ENCODE data around the gene AFP.

Gene AFP

DNA sequence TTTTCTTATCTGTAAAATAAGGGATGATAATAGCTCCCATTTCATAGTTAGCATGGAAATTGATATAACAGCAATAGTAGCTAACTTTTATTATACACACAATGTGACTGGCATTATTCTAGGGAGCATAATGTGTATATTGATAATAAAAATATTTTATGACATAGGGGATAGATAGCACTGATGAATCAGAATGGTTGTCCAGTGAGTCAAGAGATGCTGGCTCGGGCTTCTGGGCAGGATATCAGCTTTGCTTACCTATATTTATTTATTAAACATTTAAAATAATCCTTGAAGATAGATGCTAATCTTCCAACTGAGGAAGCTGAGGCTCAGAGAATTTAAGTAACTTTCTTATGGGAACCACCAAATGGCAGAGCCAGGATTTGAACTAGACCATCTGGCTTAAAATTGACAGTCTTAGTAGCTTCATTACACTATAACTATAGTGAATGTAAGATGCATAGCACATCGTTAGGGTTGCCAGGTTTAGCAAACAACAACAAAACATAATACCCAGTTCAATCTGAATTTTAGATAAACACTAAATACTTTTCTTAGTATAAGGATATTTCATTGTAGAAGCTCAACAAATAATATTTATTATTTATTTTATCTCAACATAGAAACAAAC lies 2.7 kb downstream of the AFP start:
- no peak for DNase-seq (ENCODE audit: low read depth in 3 of 3)

DNA sequence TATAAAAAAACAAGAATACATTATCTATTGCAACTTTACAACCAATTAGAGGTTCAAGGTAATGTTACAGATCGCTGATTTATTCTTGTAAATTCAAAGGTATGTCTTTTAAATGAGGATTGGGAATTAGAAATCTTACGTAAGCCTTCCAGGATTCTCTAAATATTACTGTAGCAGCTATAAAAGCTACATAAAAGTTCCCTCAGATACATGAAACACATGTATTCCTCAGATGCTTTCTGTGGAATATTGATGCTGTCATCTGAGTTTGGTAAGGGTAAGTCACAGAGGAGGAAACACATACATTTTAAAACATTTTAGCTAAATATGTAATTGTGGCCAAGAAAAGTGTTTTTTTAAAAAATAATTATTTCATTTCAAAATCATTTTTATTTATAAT lies 3.4 kb downstream of the AFP start:
- DNase-seq (ENCODE audit: low read depth in 3 of 3), result no peak

DNA sequence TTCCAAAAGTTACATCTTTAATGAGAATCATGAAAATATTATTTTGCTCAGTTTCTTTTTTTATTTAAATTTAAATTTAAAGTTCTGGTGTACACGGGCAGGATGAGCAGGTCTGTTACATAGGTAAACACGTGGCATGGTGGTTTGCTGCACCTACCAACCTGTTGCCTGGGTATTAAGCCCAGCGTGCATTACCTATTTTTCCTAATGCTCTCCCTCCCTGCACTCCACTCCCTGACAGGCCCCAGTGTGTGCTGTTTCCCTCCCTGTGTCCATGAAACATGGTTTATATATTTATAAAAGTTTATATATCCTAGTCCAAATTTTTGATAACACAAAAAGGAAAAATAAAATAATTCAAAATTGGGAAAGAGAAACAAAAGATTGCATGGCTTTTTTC lies 4.0 kb downstream of the AFP start:
- no peak for DNase-seq (ENCODE audit: low read depth in 3 of 3)

DNA sequence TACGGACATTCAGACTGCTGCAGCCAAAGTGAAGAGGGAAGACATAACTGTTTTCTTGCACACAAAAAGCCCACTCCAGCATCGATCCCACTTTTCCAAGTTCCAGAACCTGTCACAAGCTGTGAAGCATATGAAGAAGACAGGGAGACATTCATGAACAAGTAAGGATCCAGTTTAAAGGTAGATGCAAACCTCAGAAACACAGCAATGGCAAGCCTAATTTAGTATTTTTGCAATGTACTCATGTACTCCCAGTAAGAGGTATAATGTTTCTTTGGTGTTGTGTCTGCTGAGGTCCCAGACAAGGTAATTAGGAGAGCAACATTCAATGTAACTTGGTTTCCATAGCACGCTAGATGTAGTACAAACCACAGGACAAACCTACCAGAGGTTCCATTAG lies 4.6 kb downstream of the AFP start:
- DNase-seq (ENCODE audit: low read depth in 3 of 3), result no peak

DNA sequence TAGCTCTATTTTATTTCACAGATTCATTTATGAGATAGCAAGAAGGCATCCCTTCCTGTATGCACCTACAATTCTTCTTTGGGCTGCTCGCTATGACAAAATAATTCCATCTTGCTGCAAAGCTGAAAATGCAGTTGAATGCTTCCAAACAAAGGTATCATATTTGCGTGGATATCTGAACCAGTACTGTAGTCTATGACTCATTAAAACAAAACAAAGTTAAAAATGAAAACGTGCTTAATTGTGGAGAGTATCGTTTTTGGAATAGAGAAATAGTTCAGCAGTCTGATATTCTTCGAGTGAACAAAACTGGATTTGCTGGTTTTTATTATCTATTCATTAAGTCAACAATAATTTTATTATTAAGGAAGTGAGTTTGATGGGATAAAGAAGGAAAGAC lies 6.3 kb downstream of the AFP start:
- DNase-seq (ENCODE audit: low read depth in 3 of 3), result no peak

DNA sequence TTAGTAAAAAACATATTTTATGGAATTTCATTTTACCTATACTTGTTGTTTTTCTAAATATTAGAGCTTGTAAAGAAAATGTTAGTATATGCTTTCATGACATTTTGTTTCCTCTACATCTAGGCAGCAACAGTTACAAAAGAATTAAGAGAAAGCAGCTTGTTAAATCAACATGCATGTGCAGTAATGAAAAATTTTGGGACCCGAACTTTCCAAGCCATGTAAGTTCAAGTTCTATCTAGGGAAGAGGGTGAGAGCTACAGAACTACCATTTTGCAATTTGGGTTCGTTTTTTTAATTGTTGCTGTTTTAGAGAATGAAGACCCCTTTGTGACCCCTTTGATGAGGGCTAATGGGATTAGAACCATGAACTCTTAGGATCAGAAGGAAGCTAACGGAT lies 7.2 kb downstream of the AFP start:
- no peak for DNase-seq (ENCODE audit: low read depth in 3 of 3)

DNA sequence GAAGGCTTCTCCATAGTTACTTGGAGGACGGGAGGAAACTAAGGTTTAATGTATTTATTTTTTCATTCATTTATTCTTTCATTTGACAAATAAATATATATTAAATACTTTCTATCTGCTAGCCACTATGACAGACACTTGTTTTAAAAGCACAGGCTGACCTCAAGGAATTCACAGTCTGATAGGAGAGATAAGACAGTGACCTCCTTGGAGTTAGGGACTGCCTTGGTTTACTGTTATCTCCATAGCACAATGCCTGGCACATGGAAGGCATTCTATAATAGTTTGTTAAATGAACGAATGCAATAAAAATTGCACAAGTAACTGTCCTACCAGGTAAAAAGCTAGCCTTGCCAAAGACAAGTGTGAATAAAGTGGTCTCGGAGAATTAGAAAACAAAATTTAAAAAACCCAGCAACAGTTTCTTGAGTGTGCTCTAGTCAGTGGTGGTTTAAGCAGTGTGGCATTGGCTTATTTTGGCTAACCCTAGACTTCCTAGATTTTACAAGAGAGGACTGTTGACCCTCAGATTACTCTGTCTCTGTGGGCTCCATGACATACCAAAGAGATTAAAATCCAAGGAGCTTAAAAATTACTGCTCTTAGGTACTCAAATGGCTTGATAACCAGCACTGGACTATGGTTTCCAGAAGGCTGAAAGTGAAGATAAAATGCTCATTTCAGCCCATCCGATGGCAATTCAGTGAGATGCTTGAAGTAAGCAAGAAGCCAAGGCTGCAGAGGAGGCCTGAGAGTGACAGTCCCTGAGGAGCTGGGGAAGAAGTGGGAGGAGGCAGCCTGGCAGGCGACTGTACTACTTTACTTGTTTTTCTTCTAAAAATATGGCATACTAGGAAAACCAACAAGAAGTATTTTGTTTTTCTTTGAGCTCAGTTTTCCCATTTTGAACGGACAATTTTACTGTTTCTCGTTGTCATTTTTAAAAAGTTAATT lies 9.6 kb downstream of the AFP start:
- no peak for DNase-seq (ENCODE audit: low read depth in 3 of 3)

DNA sequence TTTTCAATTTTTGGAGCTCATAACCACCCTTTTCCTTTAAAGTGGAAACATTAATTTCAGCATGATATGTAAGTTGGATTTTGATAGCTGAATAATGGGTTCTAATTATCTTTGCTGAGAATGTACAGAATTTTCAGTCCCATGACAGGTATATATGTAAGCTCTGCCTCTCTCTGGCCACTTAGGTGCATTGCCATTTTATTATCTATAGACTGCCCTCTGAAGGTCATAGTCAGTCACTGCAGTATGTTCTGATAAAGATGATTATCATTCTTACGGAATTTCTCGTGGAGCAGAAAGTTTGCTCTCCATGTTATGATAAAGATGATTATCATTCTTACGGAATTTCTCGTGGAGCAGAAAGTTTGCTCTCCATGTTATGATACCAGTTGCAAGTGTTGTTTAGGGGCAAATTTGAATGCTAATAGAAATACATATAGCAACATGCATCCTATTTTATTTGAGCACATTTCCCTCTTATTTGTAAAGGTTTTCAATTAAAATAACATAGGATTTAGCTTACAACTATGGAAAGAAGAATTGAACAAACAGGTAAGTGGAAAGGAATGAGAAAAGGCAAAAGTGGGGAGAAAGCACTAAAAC lies 10.4 kb downstream of the AFP start:
- DNase-seq (ENCODE audit: low read depth in 3 of 3), result no peak

DNA sequence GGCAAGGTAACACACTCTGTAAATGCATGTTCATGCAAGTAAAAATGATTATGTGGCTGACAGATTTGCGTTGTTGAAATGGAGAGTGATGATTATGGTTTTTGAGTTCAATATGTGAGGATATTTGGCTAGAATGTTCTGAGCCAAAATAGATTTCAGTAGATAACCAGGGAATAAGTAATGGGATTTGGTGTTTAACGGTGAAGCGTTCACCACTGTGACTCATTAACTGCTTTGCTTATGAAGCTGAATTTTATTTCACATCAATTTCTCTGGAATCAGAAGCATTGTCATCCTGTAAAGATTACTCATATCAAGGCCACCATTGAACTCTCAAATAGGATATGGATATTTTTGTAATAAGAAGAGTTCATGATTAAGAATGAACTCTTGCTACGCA lies 11.7 kb downstream of the AFP start:
- no peak for DNase-seq (ENCODE audit: low read depth in 3 of 3)

DNA sequence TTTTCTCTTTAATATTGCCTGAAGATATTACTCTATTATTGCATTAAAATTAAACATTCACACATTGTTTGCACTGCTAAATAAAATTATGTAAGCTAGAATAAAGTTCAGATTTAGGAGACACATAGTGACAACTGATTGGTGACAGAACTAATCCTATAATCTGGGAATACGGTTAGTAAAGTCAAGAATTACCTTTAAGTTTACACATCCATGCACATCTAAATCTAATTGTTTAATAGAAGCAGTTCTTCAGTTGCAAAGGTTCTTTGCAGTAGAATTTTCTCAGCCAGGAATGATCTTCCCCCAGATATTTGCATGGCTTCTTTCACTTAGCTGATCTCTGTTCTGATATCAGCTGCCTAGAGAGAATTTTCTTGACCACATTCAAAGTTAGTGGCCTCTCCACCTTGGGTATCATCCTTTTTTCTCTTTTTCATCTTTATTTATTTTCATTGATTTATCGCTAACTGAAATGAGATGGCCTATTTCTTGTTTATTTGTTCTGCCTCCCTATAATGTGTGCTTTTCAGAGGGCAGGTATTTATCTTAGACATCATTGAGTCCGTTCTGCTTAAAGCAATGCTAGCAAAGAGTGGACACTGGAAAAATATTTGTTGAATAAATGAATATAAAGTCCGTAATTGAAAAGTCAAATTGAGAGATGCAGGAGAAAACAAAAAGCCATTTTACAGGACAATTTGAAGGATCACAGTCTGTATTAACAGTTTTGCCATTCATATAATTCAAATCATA lies 12.6 kb downstream of the AFP start:
- DNase-seq (ENCODE audit: low read depth in 3 of 3), result no peak

DNA sequence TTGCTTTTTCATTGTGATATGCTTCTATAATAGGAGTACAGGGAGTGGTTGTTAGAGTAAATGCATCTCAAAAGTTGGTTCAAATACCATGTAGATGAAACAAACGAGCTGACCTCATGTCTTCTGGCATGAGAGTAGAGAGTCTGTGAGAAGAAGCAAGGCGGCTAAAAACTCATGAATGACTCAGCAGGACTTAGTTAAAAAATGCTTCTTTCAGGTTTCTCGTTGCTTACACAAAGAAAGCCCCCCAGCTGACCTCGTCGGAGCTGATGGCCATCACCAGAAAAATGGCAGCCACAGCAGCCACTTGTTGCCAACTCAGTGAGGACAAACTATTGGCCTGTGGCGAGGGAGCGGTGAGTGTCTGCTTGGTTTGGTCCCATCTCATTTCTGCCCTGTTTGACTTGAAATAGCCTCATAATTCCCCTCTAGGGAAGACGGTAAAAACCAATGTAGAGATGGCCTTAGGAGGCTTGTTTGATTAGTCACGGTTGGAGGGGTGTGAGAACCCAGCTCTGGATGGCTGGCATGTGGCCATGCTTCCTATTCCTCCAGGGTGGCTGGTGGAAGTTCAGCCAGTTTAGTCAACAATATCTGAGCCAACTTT lies 14.5 kb downstream of the AFP start:
- DNase-seq (ENCODE audit: low read depth in 3 of 3), result no peak

DNA sequence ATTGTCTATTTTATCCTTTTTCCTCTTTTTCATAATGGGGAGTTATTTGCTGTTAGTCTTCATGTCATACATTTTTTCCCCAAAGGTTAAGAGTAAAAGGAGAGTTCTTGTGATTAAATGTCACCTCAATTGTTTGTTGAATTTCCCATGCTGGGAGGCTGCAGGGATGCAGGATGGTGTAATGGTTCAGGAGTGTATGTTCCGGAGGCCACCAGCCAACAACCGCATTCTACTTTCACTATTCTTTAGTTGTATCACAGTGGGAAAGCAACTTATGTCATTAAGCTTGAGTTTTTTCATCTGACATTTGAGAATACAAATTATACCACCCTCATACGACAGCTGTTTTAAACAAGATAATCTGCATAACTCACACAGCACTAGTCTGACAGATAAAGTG lies 15.4 kb downstream of the AFP start:
- DNase-seq (ENCODE audit: low read depth in 3 of 3), result no peak

DNA sequence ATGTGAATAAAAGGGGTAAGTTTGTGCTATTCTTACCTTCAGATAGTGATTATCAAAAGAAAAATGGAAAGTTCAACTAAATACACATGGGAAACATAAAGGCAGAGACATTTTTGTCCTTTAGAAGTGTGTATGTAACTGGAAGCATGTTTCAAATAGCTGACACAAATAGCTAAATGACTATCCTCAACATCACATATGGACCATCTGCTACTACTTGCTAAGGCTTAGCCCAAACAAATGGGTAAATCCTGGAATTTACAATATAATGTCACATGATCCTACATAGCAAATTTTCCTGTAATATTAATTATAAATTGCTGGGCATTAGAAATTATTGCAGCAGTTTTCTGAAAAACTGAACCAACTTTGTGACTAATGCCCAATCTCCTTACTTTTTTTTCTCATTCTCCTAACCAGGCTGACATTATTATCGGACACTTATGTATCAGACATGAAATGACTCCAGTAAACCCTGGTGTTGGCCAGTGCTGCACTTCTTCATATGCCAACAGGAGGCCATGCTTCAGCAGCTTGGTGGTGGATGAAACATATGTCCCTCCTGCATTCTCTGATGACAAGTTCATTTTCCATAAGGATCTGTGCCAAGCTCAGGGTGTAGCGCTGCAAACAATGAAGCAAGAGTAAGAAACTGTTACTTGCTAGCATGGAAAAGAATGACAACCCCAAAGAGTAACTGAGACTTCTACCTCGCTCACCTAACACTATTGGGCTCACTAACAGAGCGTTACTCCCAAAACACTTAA lies 16.1 kb downstream of the AFP start:
- DNase-seq (ENCODE audit: low read depth in 3 of 3), result no peak

DNA sequence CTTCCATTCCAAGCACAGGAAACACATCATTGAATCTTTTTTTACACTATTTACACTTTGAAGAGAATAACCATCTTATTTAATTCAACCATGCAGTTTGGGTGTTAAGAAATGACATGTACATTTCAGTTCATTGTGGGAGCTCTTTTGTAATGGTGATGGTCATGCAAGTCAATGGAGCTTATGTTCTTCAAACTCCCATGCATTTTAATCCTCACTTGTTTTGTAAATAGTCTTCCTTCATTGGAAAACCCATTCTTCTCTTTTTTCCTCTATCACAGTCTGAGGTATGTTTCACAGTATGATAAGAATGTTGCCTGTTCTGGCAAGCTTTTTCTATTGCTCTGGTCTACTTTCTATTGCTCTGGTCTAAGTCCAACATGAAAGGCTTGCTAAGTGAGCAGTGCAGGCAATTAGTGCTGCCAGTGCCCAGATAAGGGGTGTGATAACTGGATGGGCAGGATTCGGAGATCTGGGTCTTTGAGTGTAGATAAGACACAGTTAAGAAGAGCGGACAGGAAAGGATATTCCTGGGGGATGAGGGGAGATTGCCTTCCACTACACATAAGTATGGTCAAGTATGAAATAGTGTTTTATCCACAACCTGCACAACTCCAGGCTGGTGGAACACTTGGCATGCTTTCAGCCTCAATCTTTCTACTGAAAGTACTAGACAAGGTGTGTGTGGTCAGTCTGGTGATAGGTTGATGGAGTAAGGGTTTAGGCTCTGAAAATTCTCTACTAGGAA lies 17.1 kb downstream of the AFP start:
- DNase-seq (ENCODE audit: low read depth in 3 of 3), result no peak

DNA sequence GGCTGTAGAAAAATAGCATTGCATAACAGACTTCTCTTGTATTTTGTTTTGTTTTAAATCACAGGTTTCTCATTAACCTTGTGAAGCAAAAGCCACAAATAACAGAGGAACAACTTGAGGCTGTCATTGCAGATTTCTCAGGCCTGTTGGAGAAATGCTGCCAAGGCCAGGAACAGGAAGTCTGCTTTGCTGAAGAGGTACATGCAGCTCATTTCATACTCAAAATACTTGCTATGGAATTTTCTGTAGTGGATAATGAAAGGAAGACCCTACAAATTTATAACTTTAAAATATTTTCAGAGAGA lies 17.6 kb downstream of the AFP start:
- DNase-seq (ENCODE audit: low read depth in 3 of 3), result no peak

DNA sequence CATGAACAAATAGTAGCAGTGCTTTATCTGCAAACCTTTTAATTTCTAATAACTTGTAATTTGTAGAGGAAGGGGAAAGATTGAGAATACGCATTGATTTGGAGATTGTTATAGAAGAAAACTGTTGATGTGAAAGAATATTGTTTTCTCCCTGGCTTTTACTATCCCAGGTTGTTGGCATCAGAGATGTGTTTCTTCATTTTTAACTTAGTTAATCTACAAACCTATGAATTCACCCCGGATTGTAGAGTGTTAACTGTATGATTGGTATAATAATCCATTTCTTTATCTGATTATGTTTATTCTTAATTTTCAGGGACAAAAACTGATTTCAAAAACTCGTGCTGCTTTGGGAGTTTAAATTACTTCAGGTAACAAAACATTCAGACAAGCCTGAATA lies 18.9 kb downstream of the AFP start:
- DNase-seq (ENCODE audit: low read depth in 3 of 3), result no peak

DNA sequence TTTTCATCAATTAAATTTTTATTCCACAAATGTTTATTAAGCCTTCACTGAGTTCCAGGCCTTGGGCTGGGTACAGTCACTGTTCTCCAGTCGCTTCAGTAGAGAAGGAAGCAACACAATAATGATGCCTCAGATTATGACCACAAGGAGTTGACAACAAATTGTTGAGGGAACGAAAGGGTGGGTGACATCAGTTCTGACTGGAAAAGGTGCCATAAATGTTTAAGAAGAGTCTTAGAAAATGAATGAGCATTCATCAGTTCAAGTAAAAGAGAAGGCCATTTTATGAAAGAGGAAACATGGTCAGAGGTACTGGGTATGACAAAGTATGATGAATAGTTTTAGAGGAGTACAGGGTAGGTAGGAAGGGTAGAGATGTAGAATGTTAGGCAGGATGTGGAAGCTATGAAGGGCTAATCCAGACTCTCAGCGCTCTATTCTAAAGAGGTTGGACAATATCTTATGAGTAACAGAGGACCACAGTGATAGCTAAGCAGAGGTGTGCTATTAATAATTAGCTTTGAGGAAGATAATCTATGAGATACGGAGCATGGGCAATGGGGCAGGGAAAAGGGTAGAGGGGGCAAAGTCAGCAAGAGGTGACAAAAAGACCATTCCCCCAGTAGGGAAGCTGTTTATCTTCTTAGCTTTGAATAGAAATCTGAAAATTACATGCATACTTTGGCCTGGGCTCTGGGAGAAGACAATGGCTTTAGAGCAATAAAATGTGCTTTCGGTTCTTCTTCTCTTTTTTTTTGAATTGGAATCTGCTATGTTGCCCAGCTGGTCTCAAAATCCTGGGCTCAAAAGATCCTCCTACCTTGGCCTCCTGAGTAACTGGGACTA lies 20.4 kb downstream of the AFP start:
- no peak for DNase-seq (ENCODE audit: low read depth in 3 of 3)

DNA sequence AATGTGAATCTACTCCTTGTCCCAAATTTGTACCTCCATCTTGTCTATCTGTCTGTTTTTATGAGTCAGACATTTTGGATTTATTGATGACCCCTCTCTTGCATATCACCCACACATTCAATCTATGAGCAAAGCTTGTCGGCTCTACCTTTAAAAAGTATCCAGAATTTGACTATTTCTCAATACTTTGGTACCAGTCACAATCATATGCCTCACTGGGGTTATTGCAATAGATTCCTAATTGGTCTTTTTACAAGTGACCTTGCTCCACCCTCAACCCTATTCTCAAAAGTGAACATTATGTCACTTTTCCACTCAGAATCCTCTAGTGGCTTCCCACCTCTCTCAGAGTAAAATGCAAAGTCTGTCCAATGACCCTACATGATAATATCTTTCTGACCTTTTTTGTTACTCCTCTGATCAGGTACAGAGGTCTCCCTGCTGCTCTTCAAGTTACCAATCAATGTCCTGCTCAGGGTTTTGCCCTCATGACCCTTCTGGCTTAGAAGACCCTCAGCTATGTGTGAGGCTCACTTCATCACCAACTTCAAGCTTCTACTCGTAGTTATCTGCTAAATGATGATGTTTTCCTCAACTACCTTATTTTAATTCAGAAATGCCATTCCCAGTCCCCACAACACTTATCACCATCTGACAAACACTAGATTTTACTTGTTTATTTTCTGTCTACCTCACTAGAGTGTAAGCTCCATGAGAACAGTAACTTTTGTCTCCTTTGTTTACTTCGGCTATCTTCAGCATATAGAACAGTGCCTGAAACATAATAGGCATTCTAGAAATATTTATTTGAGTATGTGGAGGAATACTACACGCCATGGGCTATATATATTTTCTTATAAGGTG lies 22.4 kb downstream of the AFP start:
- DNase-seq (ENCODE audit: low read depth in 3 of 3), result no peak

DNA sequence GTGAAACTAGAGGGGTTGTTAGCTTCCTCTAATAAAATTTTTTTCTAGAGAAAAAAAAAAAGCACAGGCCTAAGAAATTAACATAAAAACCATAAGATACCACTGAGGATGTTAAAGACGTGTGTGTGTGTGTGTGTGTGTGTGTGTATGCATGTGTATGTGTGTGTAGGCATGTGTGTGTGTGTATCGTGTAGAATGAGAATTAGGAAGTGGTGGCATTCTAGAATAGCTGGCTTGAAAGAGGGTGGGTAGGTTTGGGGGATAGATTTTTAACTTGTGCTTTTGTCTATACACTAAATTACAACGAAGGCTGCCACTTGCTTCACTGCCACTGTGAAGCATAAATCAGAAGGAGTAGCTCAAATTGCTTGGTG lies 23.0 kb downstream of the AFP start:
- DNase-seq (ENCODE audit: low read depth in 3 of 3), result no peak

Data from stimulated activated CD4-positive, alpha-beta T cell treated with anti-CD3 and anti-CD28 coated beads, TNF-alpha, amount 100 ng/mL, for 48 hours (primary cell).